Peyer's patch (tissue), 4 donors: ENCODE measurements around the gene GLIS1. TPM values are rescaled to one million over a fixed set of nuclear protein-coding genes. Genes with fewer than 3 reads are reported as not detected.
"Not testable (repeated sequence)": the region's sequence is repeated elsewhere in the genome, so short reads cannot be mapped to it uniquely, and the experiment has no call there.

Experiments used
- DNase-seq, 3 donors: peaks; one replicate each; pipeline ENCODE4 v3.0.0-alpha.2; 2017 to 2019
- H3K27ac ChIP-seq, 4 donors: fragments of 200-600 bp; sonication (generic); one replicate each; pipeline ENCODE4 v1.5.1; 2016 to 2019
- H3K27me3 ChIP-seq, 2 donors: fragments of 200-600 bp; sonication (generic); one replicate each; pipeline ENCODE4 v1.5.1; 2019
- H3K36me3 ChIP-seq, 3 donors: fragments of 200-600 bp; sonication (generic); one replicate each; pipeline ENCODE4 v1.5.1; 2016 to 2019
- H3K4me1 ChIP-seq, 4 donors: fragments of 200-600 bp; sonication (generic); one replicate each; pipeline ENCODE4 v1.5.1; 2016 to 2019
- H3K4me3 ChIP-seq, 4 donors: fragments of 200-600 bp; sonication (generic); 1 replicate in 3 of 4; 2 replicates in 1 of 4; pipeline ENCODE4 v1.5.1; 2016 to 2019; ENCODE audit warnings: mild to moderate bottlenecking in 1 of 4
- H3K9me3 ChIP-seq, 4 donors: fragments of 200-600 bp; sonication (generic); one replicate each; pipeline ENCODE4 v1.5.1; 2016 to 2019; ENCODE audit warnings: mild to moderate bottlenecking in 1 of 4
- POLR2A ChIP-seq, 2 donors: fragments of 450-650 bp; IDR thresholded peaks; one replicate each; pipeline ENCODE4 v1.5.1; 2017; ENCODE audit warnings: antibody characterized with exemption in 2 of 2, mild to moderate bottlenecking in 2 of 2, moderate library complexity in 2 of 2
- total RNA-seq, 4 donors: library from RNA; depleted of rRNA; stranded (reverse); fragments of >200 nt; gene quantifications; one replicate each; pipeline ENCODE4 v1.1.0, GENCODE V29; 2016
- TF ChIP-seq, protein P1 (sequence below), 6 experiments: fragments of 450-650 bp in 4 of 6; fragments of 200-600 bp in 2 of 6; sonication (generic) in 1 of 6; IDR thresholded peaks; one replicate each; pipeline ENCODE4 v1.5.1; 2017 to 2019; ENCODE audit warnings: antibody characterized with exemption in 6 of 6, mild to moderate bottlenecking in 3 of 6, moderate library complexity in 1 of 6

GLIS1 gene
- total RNA-seq, 4 donors from 2014 or later: 0.54 to 1.7 (median 0.66) TPM; not detected in 1

DNA sequence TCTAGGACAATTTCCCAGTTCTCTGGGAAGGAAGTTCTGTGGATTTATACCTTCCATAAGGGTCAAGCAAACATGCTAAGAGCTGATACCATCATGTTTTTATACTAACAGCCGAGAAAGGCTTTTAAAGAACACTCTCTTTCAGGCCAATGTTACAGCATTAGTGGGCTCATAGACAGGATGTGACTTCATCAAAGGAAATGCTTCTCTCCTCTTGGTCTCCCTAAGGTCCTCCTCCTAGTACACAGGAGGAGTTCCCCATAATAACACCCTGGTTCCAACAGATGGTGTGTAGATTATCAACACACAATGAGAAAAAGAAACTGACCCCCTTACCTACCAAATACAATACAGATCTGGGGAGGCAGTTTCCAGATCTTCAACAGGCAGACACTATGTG is 26.7 kb upstream of the GLIS1 start:
- no peaks in the 10 kb centered on the region for H3K36me3 ChIP-seq
- no peaks in the 10 kb centered on the region for H3K27me3 ChIP-seq
- no peak overlapping the region for H3K4me3 ChIP-seq
- no peaks in the 10 kb centered on the region for H3K4me1 ChIP-seq
- no peak for DNase-seq
- TF ChIP-seq, protein P1, sequence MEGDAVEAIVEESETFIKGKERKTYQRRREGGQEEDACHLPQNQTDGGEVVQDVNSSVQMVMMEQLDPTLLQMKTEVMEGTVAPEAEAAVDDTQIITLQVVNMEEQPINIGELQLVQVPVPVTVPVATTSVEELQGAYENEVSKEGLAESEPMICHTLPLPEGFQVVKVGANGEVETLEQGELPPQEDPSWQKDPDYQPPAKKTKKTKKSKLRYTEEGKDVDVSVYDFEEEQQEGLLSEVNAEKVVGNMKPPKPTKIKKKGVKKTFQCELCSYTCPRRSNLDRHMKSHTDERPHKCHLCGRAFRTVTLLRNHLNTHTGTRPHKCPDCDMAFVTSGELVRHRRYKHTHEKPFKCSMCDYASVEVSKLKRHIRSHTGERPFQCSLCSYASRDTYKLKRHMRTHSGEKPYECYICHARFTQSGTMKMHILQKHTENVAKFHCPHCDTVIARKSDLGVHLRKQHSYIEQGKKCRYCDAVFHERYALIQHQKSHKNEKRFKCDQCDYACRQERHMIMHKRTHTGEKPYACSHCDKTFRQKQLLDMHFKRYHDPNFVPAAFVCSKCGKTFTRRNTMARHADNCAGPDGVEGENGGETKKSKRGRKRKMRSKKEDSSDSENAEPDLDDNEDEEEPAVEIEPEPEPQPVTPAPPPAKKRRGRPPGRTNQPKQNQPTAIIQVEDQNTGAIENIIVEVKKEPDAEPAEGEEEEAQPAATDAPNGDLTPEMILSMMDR (IDR thresholded peaks at IDR 0.05): no peak
- TF ChIP-seq POLR2A (IDR thresholded peaks at IDR 0.05): no peak
- no peak overlapping the region for H3K27ac ChIP-seq
- no peaks in the 10 kb centered on the region for H3K9me3 ChIP-seq

DNA sequence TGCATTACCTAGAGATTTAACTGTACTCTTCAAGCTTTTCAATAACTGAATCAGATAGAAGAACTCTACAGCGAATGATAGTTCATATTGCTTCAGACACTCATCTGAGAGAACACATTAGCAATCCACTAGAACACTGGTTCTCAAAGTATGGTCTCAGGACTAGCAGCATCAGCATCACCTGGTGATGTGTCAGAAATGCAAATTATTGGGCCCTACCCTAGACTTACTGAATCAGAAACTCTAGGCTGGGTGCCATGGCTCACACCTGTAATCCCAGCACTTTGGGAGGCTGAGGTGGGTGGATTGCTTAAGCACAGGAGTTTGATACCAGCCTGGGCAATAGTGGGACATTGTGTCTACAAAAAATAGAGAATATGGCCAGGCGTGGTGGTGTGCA is 24.9 kb upstream of the GLIS1 start:
- no peaks in the 10 kb centered on the region for H3K27me3 ChIP-seq
- TF ChIP-seq POLR2A (IDR thresholded peaks at IDR 0.05): no peak
- TF ChIP-seq, protein P1 (IDR thresholded peaks at IDR 0.05): no peak
- H3K4me3 ChIP-seq: no peak overlapping the region
- no peak overlapping the region for H3K27ac ChIP-seq
- no peaks in the 10 kb centered on the region for H3K36me3 ChIP-seq
- no peaks in the 10 kb centered on the region for H3K9me3 ChIP-seq
- no peaks in the 10 kb centered on the region for H3K4me1 ChIP-seq
- no peak for DNase-seq

DNA sequence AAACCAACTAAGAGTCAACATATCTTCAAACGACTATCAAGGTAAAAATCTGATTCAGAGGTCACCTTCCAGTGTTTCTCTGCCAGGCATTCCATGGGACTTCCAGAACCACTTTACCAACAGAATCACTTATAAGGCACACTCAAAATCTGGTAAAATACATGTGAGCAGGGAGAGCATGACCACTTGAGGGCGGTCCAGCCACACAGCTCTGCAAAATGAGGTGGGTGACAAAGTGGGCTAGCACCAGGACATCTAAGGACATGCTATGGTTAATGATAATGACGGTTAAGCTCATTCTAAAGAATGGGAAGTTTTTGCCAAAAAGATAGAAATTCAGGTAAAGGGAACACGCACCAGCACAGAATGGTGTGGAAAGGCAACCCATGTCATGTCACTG is 24.5 kb upstream of the GLIS1 start:
- Histone ChIP-seq H3K36me3 (no peaks in the 10 kb centered on the region), H3K4me3 (no peak overlapping the region), H3K27me3 (no peaks in the 10 kb centered on the region), H3K9me3 (no peaks in the 10 kb centered on the region), H3K4me1 (no peaks in the 10 kb centered on the region), H3K27ac (no peak overlapping the region)
- DNase-seq: no peak
- TF ChIP-seq, protein P1 (IDR thresholded peaks at IDR 0.05): no peak
- no peak for TF ChIP-seq POLR2A (IDR thresholded peaks at IDR 0.05)

DNA sequence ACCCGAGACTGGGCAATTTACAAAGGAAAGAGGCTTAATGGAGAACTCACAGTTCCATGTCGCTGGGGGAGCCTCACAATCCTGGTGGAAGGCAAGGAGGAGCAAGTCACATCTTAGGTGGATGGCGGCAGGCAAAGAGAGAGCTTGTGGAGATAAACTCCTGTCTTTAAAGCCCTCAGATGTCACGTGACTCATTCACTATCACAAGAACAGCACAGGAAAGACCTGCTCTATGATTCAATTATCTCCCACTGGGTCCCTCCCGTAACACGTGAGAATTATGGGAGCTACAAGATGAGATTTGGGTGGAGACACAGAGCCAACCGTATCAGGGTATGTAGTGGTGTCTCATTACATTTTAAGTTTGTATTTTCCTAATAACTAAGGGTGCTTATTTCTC is 21.5 kb upstream of the GLIS1 start:
- not testable (repeated sequence) for H3K9me3 ChIP-seq, H3K36me3 ChIP-seq, DNase-seq, H3K4me3 ChIP-seq, H3K4me1 ChIP-seq, H3K27me3 ChIP-seq, H3K27ac ChIP-seq

DNA sequence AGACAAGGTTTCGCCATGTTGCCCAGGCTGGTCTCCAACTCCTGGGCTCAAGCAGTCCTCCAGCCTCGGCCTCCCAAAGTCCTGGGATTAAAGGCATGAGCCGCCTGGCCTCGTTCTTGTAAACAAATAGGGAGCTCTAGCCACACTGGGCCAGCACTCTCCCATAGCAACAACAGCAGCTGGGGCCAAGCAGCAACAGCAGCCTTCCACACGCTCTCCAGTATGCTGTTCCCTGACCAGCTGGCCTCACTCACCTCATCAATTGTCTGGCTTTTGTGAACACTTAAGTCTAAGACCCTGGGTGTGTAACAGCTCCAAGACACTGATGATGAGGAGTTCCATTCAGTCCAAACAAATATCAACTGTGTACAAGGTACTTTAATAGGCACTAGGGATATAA is 16.9 kb upstream of the GLIS1 start:
- Histone ChIP-seq H3K27ac (no peak overlapping the region), H3K27me3 (no peaks in the 10 kb centered on the region), H3K4me1 (no peaks in the 10 kb centered on the region), H3K9me3 (no peaks in the 10 kb centered on the region), H3K4me3 (no peak overlapping the region), H3K36me3 (no peaks in the 10 kb centered on the region)
- no peak for DNase-seq
- TF ChIP-seq, protein P1 (IDR thresholded peaks at IDR 0.05): no peak
- no peak for TF ChIP-seq POLR2A (IDR thresholded peaks at IDR 0.05)

DNA sequence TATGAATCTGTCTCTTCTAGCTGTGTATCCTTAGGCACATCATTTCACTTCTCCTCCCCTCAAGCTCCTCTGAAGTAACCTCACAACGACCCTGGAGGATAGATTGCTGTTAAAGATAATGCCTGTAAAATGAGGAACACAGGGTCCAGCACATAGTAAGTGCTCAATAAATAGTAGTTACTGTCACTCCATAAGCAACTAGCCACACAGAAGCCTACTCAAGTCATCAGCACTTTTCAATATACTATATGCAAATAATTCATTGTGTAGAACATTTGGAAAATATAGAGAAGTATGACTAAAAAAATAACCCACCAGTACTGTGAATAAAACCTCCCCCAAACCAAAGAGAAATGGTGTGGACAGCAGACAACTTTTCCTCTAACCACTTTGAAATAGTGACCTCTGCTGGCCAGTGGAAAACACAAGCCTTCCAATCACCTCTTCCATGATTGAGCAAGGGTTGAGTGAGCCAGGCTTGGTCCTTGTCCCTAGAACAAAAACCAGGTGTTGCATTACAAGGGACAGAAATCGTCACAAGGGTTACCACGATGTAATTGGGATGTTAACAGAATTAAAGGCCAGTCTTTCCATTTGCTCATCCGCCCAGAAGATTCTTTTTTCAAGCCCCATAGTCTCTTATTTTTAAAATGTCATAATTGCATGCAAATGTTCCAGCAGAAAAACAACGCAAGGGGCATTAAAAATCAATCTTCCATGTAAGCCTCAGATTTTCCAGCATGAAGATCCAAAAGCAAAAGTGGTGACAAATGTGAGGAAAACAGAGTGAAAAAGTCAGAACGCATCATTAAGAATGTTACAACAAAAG is 15.7 kb upstream of the GLIS1 start:
- Histone ChIP-seq H3K4me1 (no peaks in the 10 kb centered on the region), H3K36me3 (no peaks in the 10 kb centered on the region), H3K27ac (no peak overlapping the region), H3K9me3 (no peaks in the 10 kb centered on the region), H3K27me3 (no peaks in the 10 kb centered on the region), H3K4me3 (no peak overlapping the region)
- DNase-seq: peak in 1 of 3 donors; percentile 69
- TF ChIP-seq, protein P1 (IDR thresholded peaks at IDR 0.05): peak in 4 of 6 experiments; percentile 54 to 71 (median 64)
- no peak for TF ChIP-seq POLR2A (IDR thresholded peaks at IDR 0.05)
